ENCODE data around the gene RRM2. TPM values are rescaled to one million over a fixed set of nuclear protein-coding genes. Genes with fewer than 3 reads are reported as not detected.

The RRM2 gene
- total RNA-seq, 6 donors from 2014 or later, result 2.1 to 12.9 (median 3.2) TPM

GRCh38 chr2:10084223-10084865, 38.2 kb upstream of the RRM2 start:
- peaks cover 0 to 15% (median 9%) of the 10 kb centered on the region in 4 donors for H3K27me3 ChIP-seq
- H3K36me3 ChIP-seq, result no peaks in the 10 kb centered on the region
- H3K27ac ChIP-seq, result no peak overlapping the region
- H3K4me3 ChIP-seq, result no peak overlapping the region
- no peak for TF ChIP-seq POLR2A (IDR thresholded peaks at IDR 0.05)
- TF ChIP-seq POLR2AphosphoS5 (IDR thresholded peaks at IDR 0.05), result no peak
- TF ChIP-seq, protein P1, sequence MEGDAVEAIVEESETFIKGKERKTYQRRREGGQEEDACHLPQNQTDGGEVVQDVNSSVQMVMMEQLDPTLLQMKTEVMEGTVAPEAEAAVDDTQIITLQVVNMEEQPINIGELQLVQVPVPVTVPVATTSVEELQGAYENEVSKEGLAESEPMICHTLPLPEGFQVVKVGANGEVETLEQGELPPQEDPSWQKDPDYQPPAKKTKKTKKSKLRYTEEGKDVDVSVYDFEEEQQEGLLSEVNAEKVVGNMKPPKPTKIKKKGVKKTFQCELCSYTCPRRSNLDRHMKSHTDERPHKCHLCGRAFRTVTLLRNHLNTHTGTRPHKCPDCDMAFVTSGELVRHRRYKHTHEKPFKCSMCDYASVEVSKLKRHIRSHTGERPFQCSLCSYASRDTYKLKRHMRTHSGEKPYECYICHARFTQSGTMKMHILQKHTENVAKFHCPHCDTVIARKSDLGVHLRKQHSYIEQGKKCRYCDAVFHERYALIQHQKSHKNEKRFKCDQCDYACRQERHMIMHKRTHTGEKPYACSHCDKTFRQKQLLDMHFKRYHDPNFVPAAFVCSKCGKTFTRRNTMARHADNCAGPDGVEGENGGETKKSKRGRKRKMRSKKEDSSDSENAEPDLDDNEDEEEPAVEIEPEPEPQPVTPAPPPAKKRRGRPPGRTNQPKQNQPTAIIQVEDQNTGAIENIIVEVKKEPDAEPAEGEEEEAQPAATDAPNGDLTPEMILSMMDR (IDR thresholded peaks at IDR 0.05), result no peak
- no peak for TF ChIP-seq EP300 (IDR thresholded peaks at IDR 0.05)
- peaks cover 11 to 17% (median 15%) of the 10 kb centered on the region in 4 donors for H3K4me1 ChIP-seq
- no peak for DNase-seq
- H3K9me3 ChIP-seq, result no peaks in the 10 kb centered on the region
- no peak for ATAC-seq (ENCODE audit: low FRiP score in 2 of 2)
- WGBS, 2 donors, result 79 to 80% methylated on average over 12 of the region's 12 CpGs

DNA sequence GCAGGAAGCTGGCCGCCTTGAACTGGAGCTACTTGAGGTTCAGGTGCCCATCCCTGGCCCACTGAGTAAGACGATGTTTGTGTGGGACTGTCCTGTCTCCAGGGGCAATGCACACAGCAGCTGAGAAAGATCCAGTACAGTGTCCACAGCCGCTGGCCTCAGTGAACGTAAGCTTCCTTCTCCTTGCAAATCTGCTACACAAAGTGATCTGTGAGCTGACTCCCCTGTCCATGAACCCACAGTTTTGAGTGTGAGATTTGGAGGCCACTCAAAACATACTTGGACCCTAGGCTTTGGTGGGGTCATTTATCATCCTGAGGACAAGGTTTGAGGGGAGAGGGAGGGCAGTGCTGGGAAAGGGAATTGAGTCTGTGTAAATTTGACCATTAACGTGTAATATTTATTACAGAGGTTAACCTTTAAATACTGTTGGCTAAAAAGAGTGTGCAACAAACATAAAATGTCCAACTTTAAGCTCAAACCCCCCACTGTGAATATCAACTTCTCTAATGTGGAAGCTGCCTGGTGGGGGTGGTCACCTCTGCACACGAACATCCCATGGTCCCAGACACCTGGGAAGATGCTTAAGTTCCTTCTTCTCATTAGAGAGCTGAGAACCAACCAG, 37.4 kb upstream of the RRM2 start:
- H3K9me3 ChIP-seq, result no peaks in the 10 kb centered on the region
- peaks cover 0 to 9% (median 5%) of the 10 kb centered on the region in 4 donors for H3K27me3 ChIP-seq
- TF ChIP-seq, protein P1 (IDR thresholded peaks at IDR 0.05), result no peak
- TF ChIP-seq POLR2A (IDR thresholded peaks at IDR 0.05), result no peak
- no peak for TF ChIP-seq EP300 (IDR thresholded peaks at IDR 0.05)
- no peak for TF ChIP-seq POLR2AphosphoS5 (IDR thresholded peaks at IDR 0.05)
- H3K27ac ChIP-seq, result no peak overlapping the region
- no peaks in the 10 kb centered on the region for H3K36me3 ChIP-seq
- ATAC-seq (ENCODE audit: low FRiP score in 2 of 2) (no peak), DNase-seq (no peak)
- H3K4me3 ChIP-seq, result no peak overlapping the region
- H3K4me1 ChIP-seq, result peaks cover 9 to 11% (median 10%) of the 10 kb centered on the region in 4 donors
- WGBS, 2 donors, result 66 to 67% methylated on average over 6 of the region's 6 CpGs

GRCh38 chr2:10085668-10086059, 36.9 kb upstream of the RRM2 start:
- H3K4me3 ChIP-seq, result no peak overlapping the region
- no peak for ATAC-seq (ENCODE audit: low FRiP score in 2 of 2)

DNA sequence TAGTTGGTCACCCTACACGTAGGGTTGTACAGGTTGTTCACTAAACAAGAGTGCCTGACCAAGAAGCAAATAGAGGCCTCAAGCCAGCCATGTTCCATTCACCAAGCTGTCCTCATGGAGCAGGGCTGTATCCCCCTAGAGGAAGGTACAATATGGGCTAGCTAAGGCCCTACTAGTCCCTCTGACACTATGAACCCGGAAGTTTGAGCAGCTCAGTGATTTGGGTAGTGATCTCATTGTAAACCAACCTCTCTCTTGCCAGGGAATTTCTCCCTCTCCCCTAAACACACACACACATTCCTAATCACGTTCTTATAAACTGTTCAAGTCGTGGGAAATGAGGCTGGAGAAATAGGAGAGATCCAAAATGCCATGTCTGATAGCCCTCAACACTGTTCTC, 35.6 kb upstream of the RRM2 start:
- 56 to 59% methylated on average over 4 of the region's 4 CpGs for WGBS, 2 donors
- H3K27me3 ChIP-seq, result peaks cover 0 to 6% (median 3%) of the 10 kb centered on the region in 4 donors
- ATAC-seq (ENCODE audit: low FRiP score in 2 of 2) (no peak), DNase-seq (no peak)
- H3K9me3 ChIP-seq, result no peaks in the 10 kb centered on the region
- H3K4me1 ChIP-seq, result peaks cover 6 to 9% (median 7%) of the 10 kb centered on the region in 4 donors
- H3K36me3 ChIP-seq, result no peaks in the 10 kb centered on the region
- TF ChIP-seq, protein P1 (IDR thresholded peaks at IDR 0.05), result no peak
- TF ChIP-seq POLR2A (IDR thresholded peaks at IDR 0.05), result no peak
- TF ChIP-seq POLR2AphosphoS5 (IDR thresholded peaks at IDR 0.05), result no peak
- TF ChIP-seq EP300 (IDR thresholded peaks at IDR 0.05), result no peak
- H3K27ac ChIP-seq, result no peak overlapping the region
- H3K4me3 ChIP-seq, result no peak overlapping the region

More at GRCh38 chr2:10085668-10086059, 36.9 kb upstream of the RRM2 start:
- WGBS, 2 donors, result 81 to 93% methylated on average over 11 of the region's 11 CpGs
- peaks cover 4 to 7% (median 5%) of the 10 kb centered on the region in 4 donors for H3K4me1 ChIP-seq
- peaks cover 0 to 4% (median under 1%) of the 10 kb centered on the region in 4 donors for H3K27me3 ChIP-seq
- no peak overlapping the region for H3K27ac ChIP-seq
- no peaks in the 10 kb centered on the region for H3K36me3 ChIP-seq
- no peak for DNase-seq
- H3K9me3 ChIP-seq, result no peaks in the 10 kb centered on the region
- TF ChIP-seq POLR2AphosphoS5 (IDR thresholded peaks at IDR 0.05) (no peak), EP300 (IDR thresholded peaks at IDR 0.05) (no peak), POLR2A (IDR thresholded peaks at IDR 0.05) (no peak)
- TF ChIP-seq, protein P1 (IDR thresholded peaks at IDR 0.05), result no peak

Measured in upper lobe of left lung (tissue), 6 donors.